HG03066 (cell line): Measurements from ENCODE around the gene CPT1C.

Experiments
- ATAC-seq: cut with Tn5 transposase; IDR thresholded peaks from one replicate; pipeline ENCODE4 v1.9.1; 2021; ENCODE audit warnings: low read depth; ENCODE audit not compliant: unreplicated experiment

The CPT1C gene

GRCh38 chr19:49680421-49681351 lies 10.2 kb upstream of the CPT1C start:
- no peak for ATAC-seq

DNA sequence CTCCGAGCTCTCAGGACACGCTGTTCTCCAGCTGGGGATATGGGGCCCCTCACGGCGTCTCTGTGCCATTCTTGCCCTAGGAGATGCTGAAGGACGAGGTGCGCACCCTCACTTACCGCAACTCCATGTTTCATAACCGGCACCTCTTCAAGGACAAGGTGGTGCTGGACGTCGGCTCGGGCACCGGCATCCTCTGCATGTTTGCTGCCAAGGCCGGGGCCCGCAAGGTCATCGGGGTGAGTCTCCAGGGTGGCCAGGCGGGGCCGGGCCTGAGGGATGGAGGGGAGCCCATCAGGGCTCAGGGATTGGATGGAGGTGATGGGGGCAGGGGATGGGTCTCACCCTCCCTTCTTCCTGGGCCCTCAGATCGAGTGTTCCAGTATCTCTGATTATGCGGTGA lies 9.1 kb upstream of the CPT1C start:
- no peak for ATAC-seq

GRCh38 chr19:49682274-49682673 lies 8.6 kb upstream of the CPT1C start:
- no peak for ATAC-seq

GRCh38 chr19:49683814-49684250 lies 7.1 kb upstream of the CPT1C start:
- ATAC-seq, result no peak

- no peak for ATAC-seq
These were observed 6.5 kb upstream of the CPT1C start for GRCh38 chr19:49684251-49684982.

GRCh38 chr19:49684983-49685553 lies 5.8 kb upstream of the CPT1C start:
- ATAC-seq, result no peak

GRCh38 chr19:49685845-49686332 lies 5.0 kb upstream of the CPT1C start:
- ATAC-seq, result no peak

DNA sequence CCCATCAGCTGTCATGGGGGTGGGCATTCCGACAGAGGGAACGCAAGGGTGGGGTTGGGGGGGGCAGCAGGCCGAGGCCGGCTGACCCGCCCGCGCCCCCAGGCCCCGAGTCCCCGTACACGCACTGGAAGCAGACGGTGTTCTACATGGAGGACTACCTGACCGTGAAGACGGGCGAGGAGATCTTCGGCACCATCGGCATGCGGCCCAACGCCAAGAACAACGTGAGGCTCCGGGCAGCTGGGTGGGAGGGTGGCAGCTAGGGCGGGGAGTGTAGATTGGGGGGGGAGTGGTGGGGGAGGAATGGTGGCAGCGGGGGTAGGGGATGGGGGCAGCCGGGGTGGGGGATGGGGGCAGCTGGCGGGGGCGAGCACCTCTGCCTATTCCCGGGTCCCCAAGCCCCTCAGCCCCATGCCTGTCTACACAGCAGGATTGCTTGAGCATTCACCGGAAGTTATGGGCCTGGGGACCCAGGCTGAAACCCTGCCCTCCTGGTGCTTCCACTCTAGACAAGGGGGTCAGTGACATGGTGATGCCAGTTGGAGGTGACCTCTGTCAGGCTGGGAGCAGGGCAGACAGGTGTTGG lies 4.3 kb upstream of the CPT1C start:
- no peak for ATAC-seq

- ATAC-seq, result no peak
These were observed 3.8 kb upstream of the CPT1C start for GRCh38 chr19:49687150-49687549.

GRCh38 chr19:49687566-49688316 lies 3.2 kb upstream of the CPT1C start:
- ATAC-seq, result no peak

DNA sequence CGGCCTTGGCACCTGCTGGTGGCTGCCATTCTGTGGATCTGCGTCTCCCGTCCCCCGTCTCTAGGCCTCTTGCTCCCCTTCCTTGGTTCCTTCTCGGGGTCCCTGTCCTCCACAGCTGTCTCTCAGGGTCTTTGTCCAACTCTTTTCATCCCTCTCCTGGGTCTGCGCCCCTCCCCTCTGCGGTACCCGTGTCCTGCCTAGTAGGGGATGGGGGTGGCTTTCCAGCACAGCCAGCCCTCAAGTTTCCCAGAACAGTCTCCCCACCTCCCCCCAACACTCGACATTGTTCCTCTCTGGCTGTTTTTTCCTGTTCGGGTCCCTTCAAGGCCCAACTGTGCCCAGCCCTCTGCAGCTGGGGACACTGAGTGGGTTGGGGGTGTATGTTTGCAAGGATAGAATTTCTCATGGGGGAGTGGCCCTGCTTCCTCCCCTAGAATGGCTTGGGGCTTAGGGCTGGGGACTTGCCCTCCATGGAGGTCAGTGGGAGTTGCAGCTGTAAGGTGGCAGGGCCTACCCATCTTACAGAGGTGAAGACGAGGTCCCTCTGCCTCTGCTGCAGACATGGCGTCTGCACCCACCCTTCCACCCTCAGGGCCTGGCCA lies 2.3 kb upstream of the CPT1C start:
- no peak for ATAC-seq

DNA sequence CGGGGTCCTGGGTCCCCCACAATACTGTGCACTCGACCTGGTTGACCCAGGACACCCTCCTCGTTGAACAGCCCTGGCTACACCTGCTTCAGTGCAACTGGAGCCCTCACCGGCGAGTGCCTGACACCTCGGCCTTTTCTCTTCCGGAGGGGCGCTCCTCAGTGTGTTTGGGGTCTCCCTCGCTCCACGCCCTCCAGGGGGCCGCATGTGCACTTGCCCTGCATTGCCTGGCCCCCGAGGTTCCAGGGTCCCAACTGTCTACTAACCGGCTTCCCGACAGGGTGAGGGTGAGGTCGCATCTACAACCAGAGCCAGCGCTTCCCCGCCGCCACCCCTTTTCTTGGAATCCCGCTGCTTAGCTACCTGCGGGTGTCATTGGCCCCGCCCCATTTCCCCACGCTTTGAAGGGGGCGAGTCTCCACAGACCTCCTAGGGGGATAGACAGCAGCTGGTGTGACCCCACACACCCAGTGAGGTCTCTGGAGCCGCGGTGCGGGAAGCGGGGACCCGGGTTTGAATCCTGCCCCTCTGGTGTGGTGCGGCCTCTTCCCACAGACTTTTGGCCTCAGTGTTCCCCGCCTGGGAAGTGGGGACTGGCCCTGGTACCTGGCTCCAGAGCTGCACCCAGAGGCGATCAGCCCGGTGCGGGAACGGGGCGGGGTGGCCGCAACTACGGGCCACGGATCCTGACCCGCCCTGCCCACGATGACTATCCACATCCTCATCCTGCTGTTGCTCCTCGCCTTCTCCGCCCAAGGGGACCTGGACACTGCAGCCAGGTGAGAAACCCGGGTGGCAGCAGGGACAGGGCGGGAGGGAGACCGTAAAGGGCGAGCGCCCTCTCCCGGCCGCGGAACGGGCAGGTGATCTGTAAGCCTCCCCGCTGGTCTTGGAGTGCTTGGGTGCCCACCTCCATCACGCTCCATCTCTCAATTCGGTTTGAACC lies 1.5 kb upstream of the CPT1C start, which contains the start of gene ADM5:
Gene ADM5, plus strand, starts transcription at position 462 of the 946 bp plus-strand sequence. Its CDS starts 244 bp downstream, at position 706.
- ATAC-seq, result no peak

DNA sequence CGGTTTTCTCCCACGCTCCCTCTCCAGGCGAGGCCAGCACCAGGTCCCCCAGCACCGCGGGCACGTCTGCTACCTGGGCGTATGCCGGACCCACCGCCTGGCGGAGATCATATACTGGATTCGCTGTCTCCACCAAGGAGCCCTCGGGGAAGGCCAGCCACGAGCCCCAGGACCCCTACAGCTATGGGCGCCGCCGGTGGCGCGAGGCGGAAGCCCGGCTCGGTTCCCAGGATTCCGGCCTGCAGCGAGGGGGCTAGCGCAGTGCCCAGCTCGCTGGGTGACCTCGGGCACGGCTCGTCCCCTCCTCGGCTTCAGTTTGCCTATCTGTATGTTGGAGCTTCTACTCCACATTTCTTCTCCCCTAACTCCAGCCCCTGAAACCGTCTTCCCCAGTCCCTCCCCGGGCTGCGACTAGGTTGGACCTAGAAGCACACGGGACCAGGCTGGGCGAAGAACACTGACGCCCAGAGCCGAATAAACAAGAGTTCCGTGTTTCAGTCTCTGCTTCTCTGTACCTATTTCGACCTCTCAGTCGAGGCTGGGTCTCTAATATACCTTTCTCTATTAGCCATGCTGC lies 749 bp upstream of the CPT1C start:
- ATAC-seq, result no peak

GRCh38 chr19:49691243-49692146 lies 579 bp downstream of the CPT1C start:
- ATAC-seq, result no peak

DNA sequence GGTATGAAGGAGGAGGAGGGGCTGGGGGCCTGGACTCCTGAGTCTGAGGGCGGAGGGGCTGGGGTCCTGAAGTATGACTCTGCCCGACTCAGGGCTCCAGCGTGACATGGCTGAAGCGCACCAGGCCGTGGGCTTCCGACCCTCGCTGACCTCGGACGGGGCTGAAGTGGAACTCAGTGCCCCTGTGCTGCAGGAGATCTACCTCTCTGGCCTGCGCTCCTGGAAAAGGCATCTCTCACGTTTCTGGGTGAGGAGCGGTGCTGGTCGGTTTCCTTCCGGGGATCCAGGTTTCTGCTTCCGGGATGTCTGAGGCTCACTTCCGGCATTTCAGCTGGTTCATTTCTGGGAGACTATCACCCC lies 1.2 kb downstream of the CPT1C start:
- no peak for ATAC-seq

DNA sequence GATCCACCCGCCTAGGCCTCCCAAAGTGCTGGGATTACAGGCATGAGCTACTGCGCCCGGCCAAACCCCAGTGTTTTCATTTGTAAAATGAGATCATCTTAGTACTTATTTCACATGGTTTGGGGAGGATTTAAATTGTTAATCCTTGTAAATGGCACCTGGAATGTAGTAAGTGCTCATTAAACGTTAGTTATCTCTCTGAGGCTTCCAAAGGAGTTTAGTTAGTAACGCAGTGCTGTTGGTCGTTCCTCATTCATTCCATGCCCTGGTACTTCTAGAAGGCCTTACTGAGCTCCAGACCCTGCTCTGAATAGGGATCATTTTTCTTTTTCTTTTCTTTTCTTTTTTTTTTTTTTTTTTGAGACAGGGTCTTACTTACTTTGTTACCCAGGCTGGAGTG lies 5.2 kb downstream of the CPT1C start:
- ATAC-seq, result no peak

- ATAC-seq, result no peak
These were observed 5.9 kb downstream of the CPT1C start for GRCh38 chr19:49696865-49697264.
